Duodenal mucosa (tissue), 2 donors: ENCODE results near the gene GLP1R.

Experiments
- H3K27ac ChIP-seq: one replicate; pipeline ENCODE4 v1.7.0; 2013; ENCODE audit warnings: low read depth, low read length
- H3K27me3 ChIP-seq, 2 donors: one replicate each; pipeline ENCODE4 v1.7.0; 2013; ENCODE audit warnings: low read length in 2 of 2, control low read depth in 1 of 2; ENCODE audit not compliant: insufficient read depth in 2 of 2, control insufficient read depth in 1 of 2
- H3K36me3 ChIP-seq, 2 donors: one replicate each; pipeline ENCODE4 v1.7.0; 2013; ENCODE audit warnings: low read length in 2 of 2, control low read depth in 1 of 2; ENCODE audit not compliant: insufficient read depth in 2 of 2, control insufficient read depth in 1 of 2
- H3K4me1 ChIP-seq, 2 donors: one replicate each; pipeline ENCODE4 v1.7.0; 2013; ENCODE audit warnings: low read length in 2 of 2, control low read depth in 1 of 2; ENCODE audit not compliant: insufficient read depth in 2 of 2, control insufficient read depth in 1 of 2
- H3K4me3 ChIP-seq, 2 donors: one replicate each; pipeline ENCODE4 v1.7.0; 2013; ENCODE audit warnings: low read length in 2 of 2, low read depth in 1 of 2
- H3K9ac ChIP-seq, 2 donors: one replicate each; pipeline ENCODE4 v1.7.0; 2013; ENCODE audit warnings: low read length in 2 of 2, low read depth in 1 of 2
- H3K9me3 ChIP-seq, 2 donors: one replicate each; pipeline ENCODE4 v1.7.0; 2013; ENCODE audit warnings: low read length in 2 of 2, control low read depth in 1 of 2; ENCODE audit not compliant: control insufficient read depth in 1 of 2

Gene GLP1R

DNA sequence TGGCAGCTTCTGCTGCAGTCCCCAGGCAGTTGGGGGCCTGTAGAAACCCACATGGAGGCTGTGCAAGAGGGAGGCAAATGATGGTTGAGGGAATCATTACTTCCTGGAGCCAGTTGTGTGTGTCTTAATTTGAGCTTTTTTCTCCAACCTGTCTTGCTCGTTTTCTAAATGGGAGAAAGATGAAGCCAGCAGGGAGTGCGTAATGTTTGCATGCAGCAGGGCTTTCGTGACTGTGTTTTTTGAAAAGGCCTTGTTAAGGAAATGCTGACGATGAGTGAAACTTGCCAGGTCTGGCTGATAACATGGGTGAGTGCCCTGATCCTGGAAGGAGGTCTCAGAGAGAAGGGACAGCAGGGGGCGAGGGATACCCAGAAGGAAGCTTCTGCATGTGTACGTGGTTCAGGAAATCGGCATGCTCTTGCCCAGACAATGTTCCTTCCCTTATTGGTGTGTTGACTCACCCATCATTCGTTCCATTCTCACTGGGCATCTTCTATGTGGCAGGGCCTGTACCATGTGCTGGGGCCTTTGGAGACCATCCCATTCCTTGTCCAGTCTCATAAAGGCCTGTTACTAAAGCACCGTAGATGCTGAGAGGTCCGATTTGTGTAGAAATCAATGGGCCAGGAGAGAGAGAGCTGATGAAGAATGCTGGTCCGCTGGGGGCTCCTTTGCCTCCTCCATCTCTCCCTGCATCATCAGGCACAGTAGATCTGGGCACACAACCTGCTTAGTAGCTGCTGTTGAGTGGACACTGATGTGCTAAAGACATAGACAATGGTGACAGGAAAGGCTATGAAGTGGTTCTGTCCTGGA lies 27.4 kb downstream of the GLP1R start:
- Histone ChIP-seq H3K9me3 (no peaks in the 10 kb centered on the region), H3K4me3 (no peak overlapping the region), H3K27me3 (no peaks in the 10 kb centered on the region)

DNA sequence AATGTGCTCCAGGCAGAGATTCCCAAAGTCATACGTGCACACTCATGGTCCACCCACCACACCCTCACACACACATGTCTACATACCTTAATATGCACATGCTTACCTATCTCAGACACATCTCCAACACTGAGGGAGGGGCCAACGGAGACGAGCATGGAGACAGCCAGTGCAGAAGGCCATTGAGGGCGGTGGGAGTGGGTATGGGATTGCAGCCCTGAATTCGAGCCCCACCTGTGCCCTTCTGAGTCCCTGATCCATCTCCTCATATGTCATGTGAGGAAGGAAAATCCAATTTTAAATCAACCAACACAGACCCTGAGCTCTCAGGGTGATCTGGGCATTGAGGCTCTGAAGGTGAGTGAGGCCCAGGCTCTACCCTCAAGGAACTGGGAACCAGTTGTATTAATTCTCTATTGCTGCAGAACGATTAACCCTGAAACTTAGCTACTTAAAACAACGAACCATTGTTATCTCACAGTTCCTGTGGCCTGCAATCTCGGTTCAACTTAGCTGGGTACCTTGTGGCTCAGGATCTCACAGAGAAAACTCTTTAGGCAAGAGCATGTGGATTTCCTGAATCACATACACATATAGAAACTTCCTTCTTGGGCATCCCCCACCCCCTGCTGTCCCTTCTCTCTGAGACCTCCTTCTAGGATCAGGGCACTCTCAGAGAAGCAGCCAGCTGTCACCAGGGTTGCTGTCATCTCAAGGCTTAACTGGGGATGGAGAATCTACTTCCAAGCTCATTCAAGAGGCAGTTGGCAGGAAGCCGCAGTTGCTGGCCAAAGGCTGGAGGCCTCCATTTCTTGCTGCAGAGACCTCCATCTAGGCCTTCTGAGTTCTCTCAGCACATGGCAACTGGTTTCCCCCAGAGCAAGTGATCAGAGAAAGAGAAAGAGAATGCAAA lies 28.3 kb downstream of the GLP1R start:
- no peaks in the 10 kb centered on the region for H3K27me3 ChIP-seq
- H3K27ac ChIP-seq: no peak overlapping the region
- no peaks in the 10 kb centered on the region for H3K36me3 ChIP-seq
- H3K4me1 ChIP-seq: no peaks in the 10 kb centered on the region
- H3K4me3 ChIP-seq: no peak overlapping the region
- no peak overlapping the region for H3K9ac ChIP-seq
- H3K9me3 ChIP-seq: no peaks in the 10 kb centered on the region

More for the DNA sequence above, 27.4 kb downstream of the GLP1R start:
- Histone ChIP-seq H3K36me3 (no peaks in the 10 kb centered on the region), H3K4me1 (no peaks in the 10 kb centered on the region), H3K27ac (no peak overlapping the region), H3K9ac (no peak overlapping the region)

DNA sequence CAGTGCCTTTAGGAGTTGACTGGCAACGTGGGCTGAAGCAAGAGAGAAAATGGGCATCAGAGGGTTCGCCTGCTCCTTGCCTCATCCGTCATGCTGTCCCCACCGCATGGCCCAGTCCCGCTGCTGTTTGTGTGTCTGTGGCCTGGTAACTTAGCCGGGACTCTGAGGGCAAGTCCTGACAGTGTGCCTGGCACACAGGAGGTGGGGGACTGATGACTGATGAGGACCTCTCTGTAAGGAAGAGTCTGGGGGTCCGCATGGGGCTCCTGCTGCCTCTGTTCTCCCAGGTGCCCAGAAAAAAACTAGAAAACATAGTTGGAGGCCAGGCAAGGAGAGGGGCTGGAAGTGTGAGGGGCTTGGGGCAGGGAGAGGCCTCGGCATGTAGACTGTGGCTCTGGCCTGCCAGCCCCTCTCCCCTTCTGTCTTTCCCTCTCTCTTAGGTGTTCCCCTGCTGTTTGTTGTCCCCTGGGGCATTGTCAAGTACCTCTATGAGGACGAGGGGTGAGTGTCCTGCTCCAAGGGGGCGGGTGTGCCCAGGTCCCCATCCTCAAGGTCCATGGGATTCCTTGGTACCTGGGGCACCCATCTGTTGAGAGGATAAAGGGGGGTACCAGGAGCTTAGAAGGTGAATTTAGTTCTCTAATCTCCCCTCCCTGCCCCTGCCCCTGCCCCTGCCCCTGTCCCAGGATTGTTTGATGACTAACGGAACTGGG lies 29.5 kb downstream of the GLP1R start:
- H3K4me3 ChIP-seq: no peak overlapping the region
- no peaks in the 10 kb centered on the region for H3K9me3 ChIP-seq
- H3K27ac ChIP-seq: no peak overlapping the region
- no peaks in the 10 kb centered on the region for H3K36me3 ChIP-seq
- H3K27me3 ChIP-seq: no peaks in the 10 kb centered on the region
- no peaks in the 10 kb centered on the region for H3K4me1 ChIP-seq
- H3K9ac ChIP-seq: no peak overlapping the region

DNA sequence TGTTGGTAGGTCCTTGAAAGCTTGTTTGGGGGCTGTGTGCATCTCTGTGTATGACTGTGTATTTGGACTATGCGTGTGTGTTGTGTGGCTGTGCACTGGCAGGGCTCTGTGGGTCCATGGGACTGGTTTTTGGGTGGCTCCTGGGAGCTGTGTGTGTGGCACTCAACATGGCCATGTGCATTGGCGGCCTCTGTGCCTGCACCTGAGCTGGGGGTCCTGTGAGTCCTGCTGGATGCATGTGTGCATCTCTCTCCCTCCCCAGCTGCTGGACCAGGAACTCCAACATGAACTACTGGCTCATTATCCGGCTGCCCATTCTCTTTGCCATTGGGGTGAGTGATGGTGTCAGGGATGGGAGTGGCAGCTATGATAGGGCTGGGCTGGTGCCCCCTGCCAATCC lies 30.1 kb downstream of the GLP1R start:
- Histone ChIP-seq H3K27me3 (no peaks in the 10 kb centered on the region), H3K9me3 (no peaks in the 10 kb centered on the region), H3K4me1 (no peaks in the 10 kb centered on the region), H3K27ac (no peak overlapping the region), H3K36me3 (no peaks in the 10 kb centered on the region), H3K4me3 (no peak overlapping the region), H3K9ac (no peak overlapping the region)

DNA sequence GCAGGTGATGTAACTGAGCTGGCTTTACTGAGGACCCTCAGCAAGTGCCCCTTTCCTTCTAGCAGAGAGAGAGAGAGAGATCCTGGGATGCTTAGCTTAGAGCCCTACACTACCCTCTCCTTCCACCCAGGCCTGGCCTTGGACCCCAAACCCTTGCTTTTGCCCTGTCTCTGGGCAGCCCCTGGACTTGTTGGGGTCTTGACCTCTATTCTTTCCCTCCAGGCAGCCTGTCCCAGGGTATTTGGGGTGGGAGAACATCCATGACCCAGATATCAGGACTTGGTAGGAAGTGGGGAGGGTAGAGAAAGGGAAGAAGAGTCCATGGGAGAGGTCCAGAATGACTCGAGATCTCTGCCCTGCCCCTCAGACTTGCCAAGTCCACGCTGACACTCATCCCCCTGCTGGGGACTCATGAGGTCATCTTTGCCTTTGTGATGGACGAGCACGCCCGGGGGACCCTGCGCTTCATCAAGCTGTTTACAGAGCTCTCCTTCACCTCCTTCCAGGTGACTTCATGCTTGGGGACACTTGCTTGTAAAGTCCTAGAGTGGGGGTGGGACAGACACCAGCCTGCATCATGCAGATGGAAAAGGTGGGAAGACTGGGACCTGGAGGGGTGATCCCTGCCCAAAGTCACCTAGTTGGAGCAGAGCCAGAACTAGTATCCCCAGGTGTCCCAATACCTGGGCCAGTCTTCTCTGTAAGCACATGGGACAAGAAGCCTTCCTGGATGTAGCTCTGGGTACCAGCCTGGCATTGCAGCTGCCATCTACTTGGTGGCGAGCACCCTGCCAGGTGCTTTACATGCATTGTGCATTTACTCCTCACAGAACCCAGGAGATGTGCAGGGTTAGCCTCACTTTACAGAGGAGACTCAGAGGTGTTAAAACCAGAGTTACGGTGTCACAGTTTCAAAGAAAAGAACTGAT lies 30.9 kb downstream of the GLP1R start:
- Histone ChIP-seq H3K9me3 (no peaks in the 10 kb centered on the region), H3K4me1 (no peaks in the 10 kb centered on the region)

DNA sequence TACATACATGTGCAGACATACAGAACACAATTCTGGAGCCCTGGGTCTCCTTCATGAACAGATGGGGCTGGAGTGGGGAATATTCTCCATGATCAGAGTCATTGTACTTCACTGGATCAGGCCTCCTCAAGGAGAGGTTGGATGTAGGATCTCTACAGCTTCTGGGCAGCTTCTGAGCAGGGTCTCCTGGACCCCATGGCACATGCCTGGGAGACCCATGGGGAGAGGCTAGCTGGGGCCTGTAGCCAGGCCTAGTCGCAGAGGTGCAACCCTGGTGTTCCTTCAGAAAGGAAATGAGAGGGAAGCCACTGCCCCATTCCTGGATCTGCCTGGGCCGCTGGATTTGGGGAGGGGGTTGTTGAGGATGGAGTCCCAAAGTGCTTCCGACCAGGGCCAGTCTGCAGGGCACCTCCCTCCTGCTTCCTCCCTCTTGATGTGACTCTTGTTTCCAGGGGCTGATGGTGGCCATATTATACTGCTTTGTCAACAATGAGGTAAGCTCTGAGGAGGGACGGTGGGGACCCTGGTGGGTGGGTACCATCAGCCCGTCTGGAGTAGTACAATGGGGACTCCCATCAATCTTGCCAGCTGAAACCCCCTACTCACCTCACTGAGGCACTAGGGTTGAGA lies 31.8 kb downstream of the GLP1R start:
- Histone ChIP-seq H3K27me3 (no peaks in the 10 kb centered on the region), H3K36me3 (no peaks in the 10 kb centered on the region), H3K9ac (no peak overlapping the region), H3K4me3 (no peak overlapping the region), H3K9me3 (no peaks in the 10 kb centered on the region), H3K4me1 (no peaks in the 10 kb centered on the region), H3K27ac (no peak overlapping the region)

More for the DNA sequence above, 30.9 kb downstream of the GLP1R start:
- Histone ChIP-seq H3K4me3 (no peak overlapping the region), H3K27ac (no peak overlapping the region), H3K36me3 (no peaks in the 10 kb centered on the region), H3K27me3 (no peaks in the 10 kb centered on the region), H3K9ac (no peak overlapping the region)

DNA sequence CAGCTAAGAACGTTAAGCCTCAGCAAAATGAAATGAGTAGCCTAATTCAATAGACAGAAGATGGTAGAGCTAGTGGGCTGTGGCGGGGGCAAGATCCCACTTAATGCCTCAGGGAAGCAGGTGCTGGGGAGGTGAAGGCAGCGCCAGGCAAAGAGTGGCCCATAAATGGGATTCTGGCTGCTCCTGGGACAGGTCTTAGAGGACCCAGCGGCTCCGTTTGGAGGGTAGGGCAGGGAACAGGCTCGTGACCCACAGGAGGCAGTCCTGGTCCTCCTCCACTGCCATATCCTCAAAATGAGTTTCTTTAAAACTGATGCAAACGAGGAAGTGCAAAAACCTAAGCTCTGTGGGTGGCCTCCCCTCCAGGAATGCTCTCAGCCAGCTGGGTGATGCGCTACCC lies 33.7 kb downstream of the GLP1R start:
- Histone ChIP-seq H3K27me3 (peaks cover 0 to 5% of the 10 kb centered on the region in 2 donors), H3K9me3 (no peaks in the 10 kb centered on the region), H3K4me1 (no peaks in the 10 kb centered on the region), H3K9ac (no peak overlapping the region), H3K4me3 (no peak overlapping the region), H3K36me3 (no peaks in the 10 kb centered on the region), H3K27ac (no peak overlapping the region)

DNA sequence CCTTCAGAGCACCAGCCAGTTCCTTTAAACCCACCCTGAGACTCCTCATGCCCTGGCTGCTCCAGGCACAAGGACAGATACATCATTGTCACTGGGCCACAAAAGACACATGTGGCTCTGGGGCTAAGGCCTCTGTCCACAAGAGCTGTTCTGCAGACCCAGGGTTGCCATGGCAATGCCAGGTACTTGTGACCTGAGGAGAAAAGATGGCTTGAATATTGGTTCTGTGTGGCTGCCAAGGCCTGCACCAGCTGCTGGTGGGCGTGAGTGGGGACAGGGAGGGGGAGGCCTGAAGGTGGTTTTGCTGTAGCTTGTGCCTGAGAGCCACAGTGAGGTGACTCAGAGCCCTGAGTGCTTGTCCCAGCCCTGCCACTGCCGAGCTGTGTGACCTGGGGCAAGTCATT lies 34.7 kb downstream of the GLP1R start:
- Histone ChIP-seq H3K27me3 (peaks cover 0 to 10% of the 10 kb centered on the region in 2 donors), H3K36me3 (no peaks in the 10 kb centered on the region), H3K9me3 (no peaks in the 10 kb centered on the region), H3K27ac (no peak overlapping the region), H3K4me3 (no peak overlapping the region), H3K9ac (no peak overlapping the region), H3K4me1 (no peaks in the 10 kb centered on the region)

DNA sequence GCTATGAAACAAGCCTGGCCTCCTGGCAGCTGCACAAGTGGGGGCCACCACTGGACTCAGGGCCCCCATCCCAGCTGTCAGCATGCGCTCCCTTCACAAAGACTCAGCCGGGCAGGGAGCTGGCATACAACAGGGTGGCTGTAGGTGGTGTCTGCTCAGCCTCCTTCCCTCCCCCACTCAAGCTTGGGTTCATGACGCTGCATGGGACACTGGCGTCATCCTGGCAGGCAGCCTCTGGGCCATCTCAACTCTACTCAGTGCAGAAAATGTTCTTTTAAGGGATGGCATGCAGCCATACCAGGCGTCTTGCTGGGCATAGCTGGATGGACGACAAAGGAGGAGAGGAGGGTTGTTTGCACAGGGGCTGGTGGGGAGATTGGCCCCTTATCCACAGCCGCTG lies 35.9 kb downstream of the GLP1R start:
- H3K9me3 ChIP-seq: no peaks in the 10 kb centered on the region
- H3K4me3 ChIP-seq: no peak overlapping the region
- H3K4me1 ChIP-seq: no peaks in the 10 kb centered on the region
- no peak overlapping the region for H3K27ac ChIP-seq
- no peaks in the 10 kb centered on the region for H3K36me3 ChIP-seq
- no peak overlapping the region for H3K9ac ChIP-seq
- H3K27me3 ChIP-seq: peaks cover 0 to 12% of the 10 kb centered on the region in 2 donors
